Skeletal muscle satellite cell (primary cell): ENCODE measurements around the gene POLN.

Experiments
- H3K27me3 ChIP-seq: 2 replicates; pipeline ENCODE4 v1.7.0; 2013; ENCODE audit warnings: low read length; ENCODE audit not compliant: control insufficient read depth, insufficient read depth
- H3K36me3 ChIP-seq: 2 replicates; pipeline ENCODE4 v1.7.0; 2013; ENCODE audit warnings: mild to moderate bottlenecking, control low read depth, low read length; ENCODE audit not compliant: insufficient read depth
- H3K4me1 ChIP-seq: 2 replicates; pipeline ENCODE4 v1.7.0; 2013; ENCODE audit warnings: low read length; ENCODE audit not compliant: control insufficient read depth, insufficient read depth
- H3K4me2 ChIP-seq: 2 replicates; pipeline ENCODE4 v1.7.0; 2013; ENCODE audit warnings: mild to moderate bottlenecking, low read length
- H3K4me3 ChIP-seq: 2 replicates; pipeline ENCODE4 v1.7.0; 2013; ENCODE audit warnings: low read length
- H3K9ac ChIP-seq: 2 replicates; pipeline ENCODE4 v1.7.0; 2013; ENCODE audit warnings: mild to moderate bottlenecking, low read depth, low read length, moderate library complexity
- H3K9me3 ChIP-seq: replicated peaks from 2 replicates; pipeline ENCODE4 v1.7.0; 2013; ENCODE audit warnings: mild to moderate bottlenecking, control low read depth, low read length

POLN gene

GRCh38 chr4:2062808-2063524 is 179.0 kb downstream of the POLN start:
- Histone ChIP-seq H3K27me3 (peaks cover 9% of the 10 kb centered on the region), H3K36me3 (no peaks in the 10 kb centered on the region), H3K9me3 (no peaks in the 10 kb centered on the region), H3K4me1 (no peaks in the 10 kb centered on the region), H3K4me2 (no peak overlapping the region), H3K4me3 (no peak overlapping the region), H3K9ac (no peak overlapping the region)

- H3K9ac ChIP-seq: no peak overlapping the region
- H3K9me3 ChIP-seq: no peaks in the 10 kb centered on the region
- no peaks in the 10 kb centered on the region for H3K4me1 ChIP-seq
- H3K27me3 ChIP-seq: peaks cover 16% of the 10 kb centered on the region
- no peak overlapping the region for H3K4me2 ChIP-seq
- no peaks in the 10 kb centered on the region for H3K36me3 ChIP-seq
- no peak overlapping the region for H3K4me3 ChIP-seq
These were observed 179.6 kb downstream of the POLN start for GRCh38 chr4:2062168-2062807.

GRCh38 chr4:2061186-2062131 is 180.5 kb downstream of the POLN start:
- no peaks in the 10 kb centered on the region for H3K4me1 ChIP-seq
- no peak overlapping the region for H3K4me3 ChIP-seq
- H3K27me3 ChIP-seq: peaks cover 22% of the 10 kb centered on the region
- H3K9ac ChIP-seq: no peak overlapping the region
- no peaks in the 10 kb centered on the region for H3K36me3 ChIP-seq
- H3K4me2 ChIP-seq: no peak overlapping the region
- H3K9me3 ChIP-seq: no peaks in the 10 kb centered on the region

DNA sequence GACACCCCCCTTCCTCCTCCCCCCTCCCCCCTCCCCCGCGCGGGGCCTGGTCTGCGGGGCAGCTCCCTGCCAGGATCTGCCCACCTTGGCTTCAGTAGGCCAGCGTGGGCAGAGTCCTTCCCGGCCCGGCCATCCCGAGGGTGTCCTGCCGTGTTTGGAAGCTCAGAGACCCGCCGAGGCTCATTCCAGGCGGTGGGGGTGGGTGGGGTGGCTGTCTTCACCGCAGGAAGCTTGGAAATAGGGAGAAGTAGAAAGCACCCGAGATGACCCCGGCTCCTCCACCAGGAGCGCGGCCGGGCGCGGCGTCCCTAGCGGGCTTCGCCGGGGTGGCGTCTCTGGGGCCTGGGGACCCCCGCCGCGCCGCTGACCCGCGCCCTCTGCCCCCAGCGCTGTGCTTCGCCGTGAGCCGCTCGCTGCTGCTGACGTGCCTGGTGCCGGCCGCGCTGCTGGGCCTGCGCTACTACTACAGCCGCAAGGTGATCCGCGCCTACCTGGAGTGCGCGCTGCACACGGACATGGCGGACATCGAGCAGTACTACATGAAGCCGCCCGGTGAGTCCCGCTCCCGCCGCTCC is 181.2 kb downstream of the POLN start:
- Histone ChIP-seq H3K4me3 (no peak overlapping the region), H3K9ac (no peak overlapping the region), H3K27me3 (peaks cover 25% of the 10 kb centered on the region), H3K4me2 (no peak overlapping the region), H3K4me1 (no peaks in the 10 kb centered on the region), H3K9me3 (no peaks in the 10 kb centered on the region), H3K36me3 (no peaks in the 10 kb centered on the region)

- Histone ChIP-seq H3K4me1 (no peaks in the 10 kb centered on the region), H3K9ac (no peak overlapping the region), H3K27me3 (peaks cover 25% of the 10 kb centered on the region), H3K4me2 (no peak overlapping the region), H3K36me3 (no peaks in the 10 kb centered on the region), H3K4me3 (no peak overlapping the region), H3K9me3 (no peaks in the 10 kb centered on the region)
These were observed 182.0 kb downstream of the POLN start for GRCh38 chr4:2059726-2060602.

DNA sequence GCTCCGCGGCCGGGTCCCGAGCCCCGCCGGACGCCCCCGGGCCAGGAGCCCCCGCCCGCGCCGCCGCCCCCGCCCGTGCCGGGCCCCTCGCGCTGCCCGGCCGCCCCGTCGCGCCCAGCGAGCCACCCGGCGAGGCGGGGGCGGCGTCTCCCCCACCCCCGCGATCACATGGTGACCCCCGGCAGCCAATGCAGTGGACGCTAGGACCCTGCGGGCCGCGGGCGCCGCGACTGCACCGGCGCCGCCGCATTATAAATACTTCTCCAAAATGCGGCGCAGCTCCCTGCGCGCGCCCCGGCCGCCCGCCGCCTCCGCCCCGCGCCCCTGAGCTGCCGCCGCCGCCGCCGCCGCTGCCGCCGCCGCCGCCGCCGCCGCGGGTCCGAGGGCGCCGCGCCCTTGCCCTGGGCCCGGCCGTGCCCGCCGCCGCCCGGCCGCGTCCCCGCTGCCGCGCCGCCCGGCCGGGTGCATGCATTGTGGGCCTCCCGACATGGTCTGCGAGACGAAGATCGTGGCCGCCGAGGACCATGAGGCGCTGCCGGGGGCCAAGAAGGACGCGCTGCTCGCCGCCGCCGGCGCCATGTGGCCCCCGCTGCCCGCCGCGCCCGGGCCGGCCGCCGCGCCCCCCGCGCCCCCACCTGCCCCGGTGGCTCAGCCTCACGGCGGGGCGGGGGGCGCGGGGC is 182.7 kb downstream of the POLN start, which contains the start of gene NAT8L:
TSS of gene NAT8L (plus strand) at position 282 of the 680 bp plus-strand sequence. CDS start at position 467, 185 bp downstream.
- peak within 1 kb of the TSS; percentile 52 for H3K4me3 ChIP-seq
- H3K4me2 ChIP-seq: peak within 1 kb of the TSS; percentile 65
- peaks cover 27% of the 10 kb centered on the region for H3K27me3 ChIP-seq
- no peak within 1 kb of the TSS for H3K9ac ChIP-seq
- H3K9me3 ChIP-seq: no peaks in the 10 kb centered on the region
- no peaks in the 10 kb centered on the region for H3K4me1 ChIP-seq
- no peaks in the 10 kb centered on the region for H3K36me3 ChIP-seq

GRCh38 chr4:2058264-2059045 is 183.5 kb downstream of the POLN start:
- H3K36me3 ChIP-seq: no peaks in the 10 kb centered on the region
- H3K9me3 ChIP-seq: no peaks in the 10 kb centered on the region
- H3K4me3 ChIP-seq: peak overlapping the region; percentile 52
- H3K27me3 ChIP-seq: peaks cover 30% of the 10 kb centered on the region
- H3K4me1 ChIP-seq: no peaks in the 10 kb centered on the region
- H3K9ac ChIP-seq: no peak overlapping the region
- H3K4me2 ChIP-seq: peak overlapping the region; percentile 65

DNA sequence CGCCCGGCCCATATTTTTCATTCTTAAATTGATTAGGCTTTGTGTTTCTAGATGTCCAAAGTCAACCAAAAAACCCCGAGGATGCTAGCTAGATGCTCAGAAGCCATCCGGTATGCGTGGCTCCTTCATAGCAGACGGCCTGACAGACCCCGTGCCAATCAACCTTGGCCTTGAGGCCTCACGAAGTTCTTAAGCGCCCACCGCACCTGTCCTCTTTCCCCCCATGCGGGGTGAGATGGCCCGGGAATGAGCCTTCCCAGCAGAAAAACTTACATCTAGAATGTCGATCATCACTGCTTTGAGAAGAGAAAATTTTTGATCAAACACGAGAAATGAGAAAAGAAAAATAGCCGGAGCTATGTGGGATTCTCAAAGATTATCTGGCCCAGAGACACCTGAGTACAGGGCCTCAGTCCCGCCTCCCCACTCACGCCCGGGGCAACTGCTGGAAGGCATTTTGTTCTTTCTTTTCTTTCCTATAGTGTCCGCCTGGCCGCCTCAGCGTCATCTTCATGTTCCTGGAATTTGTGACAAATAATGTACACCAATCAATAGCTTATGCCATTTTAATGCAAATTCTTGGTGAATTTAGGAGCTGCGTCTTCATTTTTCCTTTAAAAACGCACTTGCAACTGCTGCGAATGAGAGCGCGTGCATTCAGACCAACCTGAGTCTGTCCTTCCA is 184.4 kb downstream of the POLN start:
- Histone ChIP-seq H3K9me3 (no peaks in the 10 kb centered on the region), H3K4me2 (no peak overlapping the region), H3K27me3 (peaks cover 35% of the 10 kb centered on the region), H3K4me1 (no peaks in the 10 kb centered on the region), H3K9ac (no peak overlapping the region), H3K4me3 (no peak overlapping the region), H3K36me3 (no peaks in the 10 kb centered on the region)

- H3K27me3 ChIP-seq: peaks cover 53% of the 10 kb centered on the region
- no peaks in the 10 kb centered on the region for H3K4me1 ChIP-seq
- no peak overlapping the region for H3K4me3 ChIP-seq
- no peaks in the 10 kb centered on the region for H3K36me3 ChIP-seq
- H3K4me2 ChIP-seq: no peak overlapping the region
- H3K9me3 ChIP-seq: no peaks in the 10 kb centered on the region
- H3K9ac ChIP-seq: no peak overlapping the region
These were observed 187.7 kb downstream of the POLN start for GRCh38 chr4:2054217-2054616.
